ENCODE results near the gene FAM107B. TPM values are rescaled to one million over a fixed set of nuclear protein-coding genes. Genes with fewer than 3 reads are reported as not detected.

The FAM107B gene
- total and polyA plus RNA-seq, 2 experiments from 2014 or later, result 11.0 to 17.6 TPM

DNA sequence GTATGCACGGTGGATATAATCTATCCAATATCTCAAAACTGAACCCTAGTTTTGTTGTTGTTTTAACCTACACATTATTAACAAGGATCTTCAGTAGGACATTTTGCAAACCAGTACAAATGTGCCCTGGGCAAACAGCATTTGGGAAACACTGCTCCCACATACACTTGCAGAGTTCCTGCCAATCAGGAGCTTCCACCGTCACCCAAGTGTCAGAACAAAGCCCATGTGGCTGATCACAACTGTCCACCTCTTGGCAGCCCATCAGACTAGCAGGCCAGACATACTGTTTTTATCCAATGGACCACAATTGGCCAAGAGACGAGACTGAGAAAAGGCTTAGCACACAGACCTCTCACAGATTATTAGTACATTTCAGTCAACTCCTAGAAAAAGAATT lies 200.4 kb downstream of the FAM107B start:
- Histone ChIP-seq H3K36me3 (ENCODE audit: insufficient read depth) (no peaks in the 10 kb centered on the region), H3K4me3 (no peak overlapping the region), H3K9me2 (ENCODE audit: insufficient read depth) (0 out of 2 replicates have a peak, but pooled peaks cover 3% of the 10 kb centered on the region), H2AFZ (no peak overlapping the region), H4K20me1 (replicated peaks; ENCODE audit: insufficient read depth) (peaks cover 4% of the 10 kb centered on the region; the same call in 1 of the 2 replicates), H3K79me2 (replicated peaks; ENCODE audit: insufficient read depth) (peaks cover 59% of the 10 kb centered on the region), H3K4me2 (no peak overlapping the region), H3F3A (replicated peaks; ENCODE audit: low read depth) (no peaks in the 10 kb centered on the region), H3K4me1 (ENCODE audit: insufficient read depth) (peaks cover 23% of the 10 kb centered on the region), H3K27ac (ENCODE audit: low read depth) (no peak overlapping the region), H3K27me3 (ENCODE audit: insufficient read depth) (no peaks in the 10 kb centered on the region)
- Mint-ChIP-seq H3K4me1 (peaks cover 33% of the 10 kb centered on the region), H3K27ac (no peak overlapping the region), H3K9me3 (no peaks in the 10 kb centered on the region), H3K27me3 (ENCODE audit: insufficient read depth, low read depth, poor library complexity) (peaks cover 2% of the 10 kb centered on the region), H3K36me3 (ENCODE audit: low read depth) (peaks cover 6% of the 10 kb centered on the region; the same call in 2 of the 3 replicates), H3K4me3 (no peak overlapping the region)
- DNase-seq (ENCODE audit: low spot score) (no peak), ATAC-seq (no peak)
- TF ChIP-seq POLR2AphosphoS5 (IDR thresholded peaks at IDR 0.05; ENCODE audit: low read depth) (no peak), ZNF114 (CRISPR knock-in tag; IDR thresholded peaks at IDR 0.05) (no peak), ZNF331 (CRISPR knock-in tag; IDR thresholded peaks at IDR 0.05; ENCODE audit: low read depth) (no peak), EZH2 (IDR thresholded peaks at IDR 0.05; ENCODE audit: low read depth, unreplicated experiment) (no peak), JUNB (IDR thresholded peaks at IDR 0.05; ENCODE audit: unreplicated experiment) (no peak), EZH2phosphoT487 (IDR thresholded peaks at IDR 0.05; ENCODE audit: unreplicated experiment) (no peak), NANOG (IDR thresholded peaks at IDR 0.05; ENCODE audit: borderline replicate concordance) (no peak), CREB1 (CRISPR knock-in tag; IDR thresholded peaks at IDR 0.05; ENCODE audit: low read depth) (no peak), STAT1 (IDR thresholded peaks at IDR 0.05; ENCODE audit: unreplicated experiment) (no peak)
- TF ChIP-seq, protein P1, sequence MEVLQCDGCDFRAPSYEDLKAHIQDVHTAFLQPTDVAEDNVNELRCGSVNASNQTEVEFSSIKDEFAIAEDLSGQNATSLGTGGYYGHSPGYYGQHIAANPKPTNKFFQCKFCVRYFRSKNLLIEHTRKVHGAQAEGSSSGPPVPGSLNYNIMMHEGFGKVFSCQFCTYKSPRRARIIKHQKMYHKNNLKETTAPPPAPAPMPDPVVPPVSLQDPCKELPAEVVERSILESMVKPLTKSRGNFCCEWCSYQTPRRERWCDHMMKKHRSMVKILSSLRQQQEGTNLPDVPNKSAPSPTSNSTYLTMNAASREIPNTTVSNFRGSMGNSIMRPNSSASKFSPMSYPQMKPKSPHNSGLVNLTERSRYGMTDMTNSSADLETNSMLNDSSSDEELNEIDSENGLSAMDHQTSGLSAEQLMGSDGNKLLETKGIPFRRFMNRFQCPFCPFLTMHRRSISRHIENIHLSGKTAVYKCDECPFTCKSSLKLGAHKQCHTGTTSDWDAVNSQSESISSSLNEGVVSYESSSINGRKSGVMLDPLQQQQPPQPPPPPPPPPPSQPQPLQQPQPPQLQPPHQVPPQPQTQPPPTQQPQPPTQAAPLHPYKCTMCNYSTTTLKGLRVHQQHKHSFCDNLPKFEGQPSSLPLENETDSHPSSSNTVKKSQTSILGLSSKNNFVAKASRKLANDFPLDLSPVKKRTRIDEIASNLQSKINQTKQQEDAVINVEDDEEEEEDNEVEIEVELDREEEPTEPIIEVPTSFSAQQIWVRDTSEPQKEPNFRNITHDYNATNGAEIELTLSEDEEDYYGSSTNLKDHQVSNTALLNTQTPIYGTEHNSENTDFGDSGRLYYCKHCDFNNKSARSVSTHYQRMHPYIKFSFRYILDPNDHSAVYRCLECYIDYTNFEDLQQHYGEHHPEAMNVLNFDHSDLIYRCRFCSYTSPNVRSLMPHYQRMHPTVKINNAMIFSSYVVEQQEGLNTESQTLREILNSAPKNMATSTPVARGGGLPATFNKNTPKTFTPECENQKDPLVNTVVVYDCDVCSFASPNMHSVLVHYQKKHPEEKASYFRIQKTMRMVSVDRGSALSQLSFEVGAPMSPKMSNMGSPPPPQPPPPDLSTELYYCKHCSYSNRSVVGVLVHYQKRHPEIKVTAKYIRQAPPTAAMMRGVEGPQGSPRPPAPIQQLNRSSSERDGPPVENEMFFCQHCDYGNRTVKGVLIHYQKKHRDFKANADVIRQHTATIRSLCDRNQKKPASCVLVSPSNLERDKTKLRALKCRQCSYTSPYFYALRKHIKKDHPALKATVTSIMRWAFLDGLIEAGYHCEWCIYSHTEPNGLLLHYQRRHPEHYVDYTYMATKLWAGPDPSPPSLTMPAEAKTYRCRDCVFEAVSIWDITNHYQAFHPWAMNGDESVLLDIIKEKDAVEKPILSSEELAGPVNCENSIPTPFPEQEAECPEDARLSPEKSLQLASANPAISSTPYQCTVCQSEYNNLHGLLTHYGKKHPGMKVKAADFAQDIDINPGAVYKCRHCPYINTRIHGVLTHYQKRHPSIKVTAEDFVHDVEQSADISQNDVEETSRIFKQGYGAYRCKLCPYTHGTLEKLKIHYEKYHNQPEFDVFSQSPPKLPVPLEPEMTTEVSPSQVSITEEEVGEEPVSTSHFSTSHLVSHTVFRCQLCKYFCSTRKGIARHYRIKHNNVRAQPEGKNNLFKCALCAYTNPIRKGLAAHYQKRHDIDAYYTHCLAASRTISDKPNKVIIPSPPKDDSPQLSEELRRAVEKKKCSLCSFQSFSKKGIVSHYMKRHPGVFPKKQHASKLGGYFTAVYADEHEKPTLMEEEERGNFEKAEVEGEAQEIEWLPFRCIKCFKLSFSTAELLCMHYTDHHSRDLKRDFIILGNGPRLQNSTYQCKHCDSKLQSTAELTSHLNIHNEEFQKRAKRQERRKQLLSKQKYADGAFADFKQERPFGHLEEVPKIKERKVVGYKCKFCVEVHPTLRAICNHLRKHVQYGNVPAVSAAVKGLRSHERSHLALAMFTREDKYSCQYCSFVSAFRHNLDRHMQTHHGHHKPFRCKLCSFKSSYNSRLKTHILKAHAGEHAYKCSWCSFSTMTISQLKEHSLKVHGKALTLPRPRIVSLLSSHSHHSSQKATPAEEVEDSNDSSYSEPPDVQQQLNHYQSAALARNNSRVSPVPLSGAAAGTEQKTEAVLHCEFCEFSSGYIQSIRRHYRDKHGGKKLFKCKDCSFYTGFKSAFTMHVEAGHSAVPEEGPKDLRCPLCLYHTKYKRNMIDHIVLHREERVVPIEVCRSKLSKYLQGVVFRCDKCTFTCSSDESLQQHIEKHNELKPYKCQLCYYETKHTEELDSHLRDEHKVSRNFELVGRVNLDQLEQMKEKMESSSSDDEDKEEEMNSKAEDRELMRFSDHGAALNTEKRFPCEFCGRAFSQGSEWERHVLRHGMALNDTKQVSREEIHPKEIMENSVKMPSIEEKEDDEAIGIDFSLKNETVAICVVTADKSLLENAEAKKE (CRISPR knock-in tag; IDR thresholded peaks at IDR 0.05), result no peak
- TF ChIP-seq, protein P2, sequence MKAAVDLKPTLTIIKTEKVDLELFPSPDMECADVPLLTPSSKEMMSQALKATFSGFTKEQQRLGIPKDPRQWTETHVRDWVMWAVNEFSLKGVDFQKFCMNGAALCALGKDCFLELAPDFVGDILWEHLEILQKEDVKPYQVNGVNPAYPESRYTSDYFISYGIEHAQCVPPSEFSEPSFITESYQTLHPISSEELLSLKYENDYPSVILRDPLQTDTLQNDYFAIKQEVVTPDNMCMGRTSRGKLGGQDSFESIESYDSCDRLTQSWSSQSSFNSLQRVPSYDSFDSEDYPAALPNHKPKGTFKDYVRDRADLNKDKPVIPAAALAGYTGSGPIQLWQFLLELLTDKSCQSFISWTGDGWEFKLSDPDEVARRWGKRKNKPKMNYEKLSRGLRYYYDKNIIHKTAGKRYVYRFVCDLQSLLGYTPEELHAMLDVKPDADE (IDR thresholded peaks at IDR 0.05), result no peak
- TF ChIP-seq, protein P3, sequence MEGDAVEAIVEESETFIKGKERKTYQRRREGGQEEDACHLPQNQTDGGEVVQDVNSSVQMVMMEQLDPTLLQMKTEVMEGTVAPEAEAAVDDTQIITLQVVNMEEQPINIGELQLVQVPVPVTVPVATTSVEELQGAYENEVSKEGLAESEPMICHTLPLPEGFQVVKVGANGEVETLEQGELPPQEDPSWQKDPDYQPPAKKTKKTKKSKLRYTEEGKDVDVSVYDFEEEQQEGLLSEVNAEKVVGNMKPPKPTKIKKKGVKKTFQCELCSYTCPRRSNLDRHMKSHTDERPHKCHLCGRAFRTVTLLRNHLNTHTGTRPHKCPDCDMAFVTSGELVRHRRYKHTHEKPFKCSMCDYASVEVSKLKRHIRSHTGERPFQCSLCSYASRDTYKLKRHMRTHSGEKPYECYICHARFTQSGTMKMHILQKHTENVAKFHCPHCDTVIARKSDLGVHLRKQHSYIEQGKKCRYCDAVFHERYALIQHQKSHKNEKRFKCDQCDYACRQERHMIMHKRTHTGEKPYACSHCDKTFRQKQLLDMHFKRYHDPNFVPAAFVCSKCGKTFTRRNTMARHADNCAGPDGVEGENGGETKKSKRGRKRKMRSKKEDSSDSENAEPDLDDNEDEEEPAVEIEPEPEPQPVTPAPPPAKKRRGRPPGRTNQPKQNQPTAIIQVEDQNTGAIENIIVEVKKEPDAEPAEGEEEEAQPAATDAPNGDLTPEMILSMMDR (conservative IDR thresholded peaks at IDR 0.05; ENCODE audit: low read depth in 2 of 2), result no peak
- TF ChIP-seq, protein P4, sequence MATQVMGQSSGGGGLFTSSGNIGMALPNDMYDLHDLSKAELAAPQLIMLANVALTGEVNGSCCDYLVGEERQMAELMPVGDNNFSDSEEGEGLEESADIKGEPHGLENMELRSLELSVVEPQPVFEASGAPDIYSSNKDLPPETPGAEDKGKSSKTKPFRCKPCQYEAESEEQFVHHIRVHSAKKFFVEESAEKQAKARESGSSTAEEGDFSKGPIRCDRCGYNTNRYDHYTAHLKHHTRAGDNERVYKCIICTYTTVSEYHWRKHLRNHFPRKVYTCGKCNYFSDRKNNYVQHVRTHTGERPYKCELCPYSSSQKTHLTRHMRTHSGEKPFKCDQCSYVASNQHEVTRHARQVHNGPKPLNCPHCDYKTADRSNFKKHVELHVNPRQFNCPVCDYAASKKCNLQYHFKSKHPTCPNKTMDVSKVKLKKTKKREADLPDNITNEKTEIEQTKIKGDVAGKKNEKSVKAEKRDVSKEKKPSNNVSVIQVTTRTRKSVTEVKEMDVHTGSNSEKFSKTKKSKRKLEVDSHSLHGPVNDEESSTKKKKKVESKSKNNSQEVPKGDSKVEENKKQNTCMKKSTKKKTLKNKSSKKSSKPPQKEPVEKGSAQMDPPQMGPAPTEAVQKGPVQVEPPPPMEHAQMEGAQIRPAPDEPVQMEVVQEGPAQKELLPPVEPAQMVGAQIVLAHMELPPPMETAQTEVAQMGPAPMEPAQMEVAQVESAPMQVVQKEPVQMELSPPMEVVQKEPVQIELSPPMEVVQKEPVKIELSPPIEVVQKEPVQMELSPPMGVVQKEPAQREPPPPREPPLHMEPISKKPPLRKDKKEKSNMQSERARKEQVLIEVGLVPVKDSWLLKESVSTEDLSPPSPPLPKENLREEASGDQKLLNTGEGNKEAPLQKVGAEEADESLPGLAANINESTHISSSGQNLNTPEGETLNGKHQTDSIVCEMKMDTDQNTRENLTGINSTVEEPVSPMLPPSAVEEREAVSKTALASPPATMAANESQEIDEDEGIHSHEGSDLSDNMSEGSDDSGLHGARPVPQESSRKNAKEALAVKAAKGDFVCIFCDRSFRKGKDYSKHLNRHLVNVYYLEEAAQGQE (IDR thresholded peaks at IDR 0.05; ENCODE audit: unreplicated experiment), result no peak

Measured in GM23338 (cell line).